VCaP (cell line): ENCODE data around the gene PIP4K2A.

Experiments
- H3K27ac ChIP-seq: fragments of 450-650 bp; 2 replicates; pipeline ENCODE4 v1.5.1; 2017
- CTCF ChIP-seq: fragments of 450-650 bp; conservative IDR thresholded peaks from 2 replicates; pipeline ENCODE4 v1.5.1; 2017; ENCODE audit warnings: mild to moderate bottlenecking, moderate library complexity

The PIP4K2A gene

GRCh38 chr10:22714479-22715289 is at the start of gene PIP4K2A:
Gene PIP4K2A, minus strand, starts transcription at chr10:22714578. Its CDS starts 252 bp downstream, at chr10:22714326.
- H3K27ac ChIP-seq: peak within 1 kb of the TSS; percentile 47; the same call in 1 of the 2 replicates
- TF ChIP-seq CTCF: no peak

- TF ChIP-seq CTCF: no peak
- no peak overlapping the region for H3K27ac ChIP-seq
These were observed 47.3 kb upstream of the PIP4K2A start for GRCh38 chr10:22761569-22762220.

GRCh38 chr10:22760025-22760424 is 45.6 kb upstream of the PIP4K2A start:
- H3K27ac ChIP-seq: no peak overlapping the region
- no peak for TF ChIP-seq CTCF

- no peak for TF ChIP-seq CTCF
- no peak overlapping the region for H3K27ac ChIP-seq
These were observed 44.5 kb upstream of the PIP4K2A start for GRCh38 chr10:22758867-22759266.

- no peak for TF ChIP-seq CTCF
- H3K27ac ChIP-seq: no peak overlapping the region
These were observed 39.9 kb upstream of the PIP4K2A start for GRCh38 chr10:22754296-22754695.

GRCh38 chr10:22753786-22754185 is 39.4 kb upstream of the PIP4K2A start:
- no peak overlapping the region for H3K27ac ChIP-seq
- no peak for TF ChIP-seq CTCF

GRCh38 chr10:22752272-22752889 is 38.0 kb upstream of the PIP4K2A start:
- no peak for TF ChIP-seq CTCF

More at GRCh38 chr10:22752272-22752889, 38.0 kb upstream of the PIP4K2A start:
- no peak overlapping the region for H3K27ac ChIP-seq
